GM23338 (cell line): ENCODE measurements around the gene ZNF804B.

ENCODE experiments used
- CREB1 ChIP-seq: fragments of 250-450 bp; sonication (Bioruptor Pico); IDR thresholded peaks from 2 replicates; pipeline ENCODE4 v1.5.0; 2020; ENCODE audit warnings: low read depth, mild to moderate bottlenecking, moderate library complexity
- ETS1 ChIP-seq: IDR thresholded peaks from 2 replicates; pipeline ENCODE4 v1.6.1; 2016; ENCODE audit warnings: antibody characterized with exemption
- EZH2 ChIP-seq: fragments of 200-600 bp; sonication (generic); IDR thresholded peaks from one replicate; pipeline ENCODE4 v1.8.0; 2017; ENCODE audit warnings: antibody characterized with exemption, mild to moderate bottlenecking, low read depth; ENCODE audit not compliant: unreplicated experiment
- EZH2phosphoT487 ChIP-seq: fragments of 200-600 bp; sonication (generic); IDR thresholded peaks from one replicate; pipeline ENCODE4 v1.8.1; 2018; ENCODE audit warnings: antibody characterized with exemption; ENCODE audit not compliant: unreplicated experiment
- JUNB ChIP-seq: IDR thresholded peaks from one replicate; pipeline ENCODE4 v1.6.1; 2016; ENCODE audit warnings: antibody characterized with exemption; ENCODE audit not compliant: unreplicated experiment
- NANOG ChIP-seq: IDR thresholded peaks from 2 replicates; pipeline ENCODE4 v1.6.1; 2016; ENCODE audit warnings: antibody characterized with exemption, borderline replicate concordance
- POLR2AphosphoS5 ChIP-seq: IDR thresholded peaks from 2 replicates; pipeline ENCODE4 v1.6.1; 2016; ENCODE audit warnings: antibody characterized with exemption, low read depth
- ZNF114 ChIP-seq: fragments of 250-450 bp; sonication (Bioruptor Pico); IDR thresholded peaks from 2 replicates; pipeline ENCODE4 v1.5.0; 2020; ENCODE audit warnings: mild to moderate bottlenecking, moderate library complexity
- ZNF462 ChIP-seq: fragments of 250-450 bp; sonication (Bioruptor Pico); IDR thresholded peaks from 2 replicates; pipeline ENCODE4 v1.5.0; 2020; ENCODE audit warnings: mild to moderate bottlenecking, moderate library complexity
- TF ChIP-seq, protein P1 (sequence below), 2 experiments: fragments of 200-600 bp in 1 of 2; sonication (generic) in 1 of 2; conservative IDR thresholded peaks; 2 replicates each; pipeline versions ENCODE4 v1.5.1 to v1.6.1; 2016 to 2017; ENCODE audit warnings: antibody characterized with exemption in 2 of 2, low read depth in 2 of 2, mild to moderate bottlenecking in 2 of 2, moderate library complexity in 1 of 2
- TF ChIP-seq, protein P2 (sequence below): IDR thresholded peaks from one replicate; pipeline ENCODE4 v1.6.1; 2018; ENCODE audit warnings: antibody characterized with exemption; ENCODE audit not compliant: unreplicated experiment

DNA sequence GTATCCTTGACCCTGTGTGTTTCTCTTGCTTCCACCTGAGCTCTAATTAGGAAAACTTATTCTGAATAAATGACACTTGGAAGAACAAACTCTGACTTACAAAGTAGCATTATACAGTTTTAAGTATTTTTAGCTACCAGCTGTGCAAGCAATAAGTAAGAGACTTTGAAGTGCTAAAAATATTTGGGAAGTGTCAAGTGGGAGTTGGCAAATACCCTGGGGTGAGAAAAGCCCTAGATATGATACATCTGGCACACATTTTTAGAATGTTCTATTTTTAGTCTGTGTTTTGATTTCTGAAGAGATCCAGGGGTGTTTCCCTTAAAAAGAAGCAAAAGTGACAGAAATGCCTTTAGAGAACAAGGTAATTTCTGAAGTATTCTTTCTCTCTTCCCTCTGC is 168.8 kb downstream of the ZNF804B start:
- TF ChIP-seq, protein P1, sequence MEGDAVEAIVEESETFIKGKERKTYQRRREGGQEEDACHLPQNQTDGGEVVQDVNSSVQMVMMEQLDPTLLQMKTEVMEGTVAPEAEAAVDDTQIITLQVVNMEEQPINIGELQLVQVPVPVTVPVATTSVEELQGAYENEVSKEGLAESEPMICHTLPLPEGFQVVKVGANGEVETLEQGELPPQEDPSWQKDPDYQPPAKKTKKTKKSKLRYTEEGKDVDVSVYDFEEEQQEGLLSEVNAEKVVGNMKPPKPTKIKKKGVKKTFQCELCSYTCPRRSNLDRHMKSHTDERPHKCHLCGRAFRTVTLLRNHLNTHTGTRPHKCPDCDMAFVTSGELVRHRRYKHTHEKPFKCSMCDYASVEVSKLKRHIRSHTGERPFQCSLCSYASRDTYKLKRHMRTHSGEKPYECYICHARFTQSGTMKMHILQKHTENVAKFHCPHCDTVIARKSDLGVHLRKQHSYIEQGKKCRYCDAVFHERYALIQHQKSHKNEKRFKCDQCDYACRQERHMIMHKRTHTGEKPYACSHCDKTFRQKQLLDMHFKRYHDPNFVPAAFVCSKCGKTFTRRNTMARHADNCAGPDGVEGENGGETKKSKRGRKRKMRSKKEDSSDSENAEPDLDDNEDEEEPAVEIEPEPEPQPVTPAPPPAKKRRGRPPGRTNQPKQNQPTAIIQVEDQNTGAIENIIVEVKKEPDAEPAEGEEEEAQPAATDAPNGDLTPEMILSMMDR (conservative IDR thresholded peaks at IDR 0.05; ENCODE audit: low read depth in 2 of 2) = no peak
- no peak for TF ChIP-seq POLR2AphosphoS5
- TF ChIP-seq EZH2phosphoT487 = no peak
- TF ChIP-seq EZH2 = no peak
- TF ChIP-seq ZNF114 = no peak
- TF ChIP-seq CREB1 (CRISPR knock-in tag) = no peak
- TF ChIP-seq NANOG = no peak
- TF ChIP-seq, protein P2, sequence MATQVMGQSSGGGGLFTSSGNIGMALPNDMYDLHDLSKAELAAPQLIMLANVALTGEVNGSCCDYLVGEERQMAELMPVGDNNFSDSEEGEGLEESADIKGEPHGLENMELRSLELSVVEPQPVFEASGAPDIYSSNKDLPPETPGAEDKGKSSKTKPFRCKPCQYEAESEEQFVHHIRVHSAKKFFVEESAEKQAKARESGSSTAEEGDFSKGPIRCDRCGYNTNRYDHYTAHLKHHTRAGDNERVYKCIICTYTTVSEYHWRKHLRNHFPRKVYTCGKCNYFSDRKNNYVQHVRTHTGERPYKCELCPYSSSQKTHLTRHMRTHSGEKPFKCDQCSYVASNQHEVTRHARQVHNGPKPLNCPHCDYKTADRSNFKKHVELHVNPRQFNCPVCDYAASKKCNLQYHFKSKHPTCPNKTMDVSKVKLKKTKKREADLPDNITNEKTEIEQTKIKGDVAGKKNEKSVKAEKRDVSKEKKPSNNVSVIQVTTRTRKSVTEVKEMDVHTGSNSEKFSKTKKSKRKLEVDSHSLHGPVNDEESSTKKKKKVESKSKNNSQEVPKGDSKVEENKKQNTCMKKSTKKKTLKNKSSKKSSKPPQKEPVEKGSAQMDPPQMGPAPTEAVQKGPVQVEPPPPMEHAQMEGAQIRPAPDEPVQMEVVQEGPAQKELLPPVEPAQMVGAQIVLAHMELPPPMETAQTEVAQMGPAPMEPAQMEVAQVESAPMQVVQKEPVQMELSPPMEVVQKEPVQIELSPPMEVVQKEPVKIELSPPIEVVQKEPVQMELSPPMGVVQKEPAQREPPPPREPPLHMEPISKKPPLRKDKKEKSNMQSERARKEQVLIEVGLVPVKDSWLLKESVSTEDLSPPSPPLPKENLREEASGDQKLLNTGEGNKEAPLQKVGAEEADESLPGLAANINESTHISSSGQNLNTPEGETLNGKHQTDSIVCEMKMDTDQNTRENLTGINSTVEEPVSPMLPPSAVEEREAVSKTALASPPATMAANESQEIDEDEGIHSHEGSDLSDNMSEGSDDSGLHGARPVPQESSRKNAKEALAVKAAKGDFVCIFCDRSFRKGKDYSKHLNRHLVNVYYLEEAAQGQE = no peak
- no peak for TF ChIP-seq ZNF462
- TF ChIP-seq JUNB = no peak
- no peak for TF ChIP-seq ETS1
